ENCODE data around the gene DBNDD2. TPM values are rescaled to one million over a fixed set of nuclear protein-coding genes. Genes with fewer than 3 reads are reported as not detected.

Gene DBNDD2
- total RNA-seq, 1 experiment from 2014 or later, result 69.0 TPM

- Histone ChIP-seq H2AFZ (no peak overlapping the region), H3K4me2 (peak overlapping the region; percentile 2; the same call in 1 of the 2 replicates)
- peak in 1 of 2 experiments; percentile 61 for DNase-seq
Observed at GRCh38 chr20:45359406-45360148, 48.5 kb upstream of the DBNDD2 start.

GRCh38 chr20:45361793-45362192 is 46.3 kb upstream of the DBNDD2 start:
- CTCF ChIA-PET, result interaction anchor here (0.8 to 1.5 kb wide), 2 partner anchors 18 to 57 kb away, joined by 3 to 4 read pairs; no protein-coding TSS in a partner anchor
- H3K4me3 ChIP-seq, result no peak overlapping the region
- intact Hi-C loops (cut with micrococcal nuclease; ENCODE audit: unreplicated experiment), result loop anchor here (2.0 to 5.0 kb wide), 3 partner anchors 17 to 76 kb away; no protein-coding TSS in a partner anchor
- no peak overlapping the region for H3K27ac ChIP-seq
- H3K9me3 ChIP-seq (ENCODE audit: insufficient read depth, low read depth), result no peaks in the 10 kb centered on the region
- peaks cover 41% of the 10 kb centered on the region for H3K4me1 ChIP-seq (replicated peaks; ENCODE audit: insufficient read depth)
- TF ChIP-seq EZH2 (IDR thresholded peaks at IDR 0.05; ENCODE audit: low read depth) (no peak), CTCF (conservative IDR thresholded peaks at IDR 0.05) (no peak)
- H3K79me2 ChIP-seq (ENCODE audit: low read depth), result peaks cover 27% of the 10 kb centered on the region
- H3K9me2 ChIP-seq (ENCODE audit: insufficient read depth), result no peaks in the 10 kb centered on the region
- H3K4me2 ChIP-seq, result no peak overlapping the region
- peaks cover 7% of the 10 kb centered on the region; the same call in 1 of the 2 replicates for H4K20me1 ChIP-seq (ENCODE audit: insufficient read depth)
- POLR2A ChIA-PET (ENCODE audit: unreplicated experiment), result interaction anchor here (2.3 kb wide), 1 partner anchor 14 kb away, joined by 13 read pairs; the partner anchor contains the start of gene SDC4
- no peak overlapping the region for H2AFZ ChIP-seq
- H3F3A ChIP-seq (ENCODE audit: insufficient read depth, low read depth), result peaks cover 19% of the 10 kb centered on the region
- no peak for DNase-seq
- no peaks in the 10 kb centered on the region for H3K27me3 ChIP-seq (ENCODE audit: insufficient read depth, low read depth)
- H3K36me3 ChIP-seq (ENCODE audit: low read depth), result peaks cover 12% of the 10 kb centered on the region; the same call in 1 of the 2 replicates
- no TSS peak for BruUV-seq (replicated peaks)

More at GRCh38 chr20:45359406-45360148, 48.5 kb upstream of the DBNDD2 start:
- Histone ChIP-seq H3K4me1 (replicated peaks; ENCODE audit: insufficient read depth) (peaks cover 62% of the 10 kb centered on the region), H4K20me1 (ENCODE audit: insufficient read depth) (peaks cover 7% of the 10 kb centered on the region; the same call in 1 of the 2 replicates), H3K36me3 (ENCODE audit: low read depth) (no peaks in the 10 kb centered on the region), H3K27me3 (ENCODE audit: insufficient read depth, low read depth) (no peaks in the 10 kb centered on the region), H3F3A (ENCODE audit: insufficient read depth, low read depth) (peaks cover 39% of the 10 kb centered on the region), H3K9me3 (ENCODE audit: insufficient read depth, low read depth) (no peaks in the 10 kb centered on the region), H3K79me2 (ENCODE audit: low read depth) (peaks cover 10% of the 10 kb centered on the region), H3K27ac (no peak overlapping the region), H3K4me3 (no peak overlapping the region), H3K9me2 (ENCODE audit: insufficient read depth) (no peaks in the 10 kb centered on the region)
- no TSS peak for BruUV-seq (replicated peaks)
- POLR2A ChIA-PET (ENCODE audit: unreplicated experiment), result interaction anchor here (0.7 to 1.1 kb wide), 4 partner anchors 12 to 294 kb away, joined by 3 to 11 read pairs (median 6); no protein-coding TSS in a partner anchor
- intact Hi-C loops (cut with micrococcal nuclease; ENCODE audit: unreplicated experiment), result loop anchor here (5.0 kb wide), 1 partner anchor 78 kb away; no protein-coding TSS in a partner anchor
- TF ChIP-seq CTCF (conservative IDR thresholded peaks at IDR 0.05), result no peak
- no peak for TF ChIP-seq EZH2 (IDR thresholded peaks at IDR 0.05; ENCODE audit: low read depth)
- CTCF ChIA-PET, result interaction anchor here (0.5 to 1.0 kb wide), 4 partner anchors 15 to 439 kb away, joined by 3 to 9 read pairs (median 4); no protein-coding TSS in a partner anchor

DNA sequence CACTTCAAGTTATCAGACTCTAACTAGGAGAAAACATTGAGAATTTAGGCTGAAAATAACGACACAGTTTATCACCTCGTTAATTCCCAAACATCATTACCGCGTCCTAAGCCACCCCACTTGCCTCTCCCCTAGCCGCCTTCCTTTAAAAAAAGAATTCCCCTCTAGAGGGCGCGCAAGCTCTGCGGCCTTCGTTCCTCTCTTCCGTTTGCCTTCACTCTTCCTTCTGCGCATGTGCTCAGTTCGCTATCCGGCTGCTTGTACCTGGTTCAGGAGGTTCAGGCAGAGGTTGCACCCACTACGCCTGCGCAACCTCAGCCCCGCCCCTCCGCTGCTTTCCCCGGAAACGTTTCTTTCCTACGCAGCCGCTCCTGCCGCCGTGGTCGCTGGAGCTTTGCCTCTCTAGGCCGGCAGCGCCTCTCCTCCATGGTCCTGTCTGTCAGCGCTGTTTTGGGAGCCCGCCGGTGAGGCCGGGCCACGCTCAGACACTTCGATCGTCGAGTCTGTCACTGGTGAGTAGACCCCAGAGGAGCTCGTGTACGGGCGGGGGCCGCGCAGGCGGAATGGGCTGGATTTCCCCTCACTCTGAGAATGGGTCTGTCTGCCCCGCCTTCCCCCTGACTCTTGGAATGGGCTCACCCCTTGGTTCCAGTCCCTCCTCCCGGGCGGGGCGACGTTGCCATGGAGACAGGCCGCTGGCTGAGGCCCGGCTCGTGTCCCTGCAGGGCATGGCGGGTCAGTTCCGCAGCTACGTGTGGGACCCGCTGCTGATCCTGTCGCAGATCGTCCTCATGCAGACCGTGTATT is 45.1 kb upstream of the DBNDD2 start, which contains the start of gene SYS1:
SYS1 (plus strand) TSS at position 353 of the 807 bp plus-strand sequence; CDS start at position 729, 376 bp downstream.
- Histone ChIP-seq H3K9me2 (ENCODE audit: insufficient read depth) (no peaks in the 10 kb centered on the region), H3K4me2 (peak within 1 kb of the TSS; percentile 90), H3K79me2 (ENCODE audit: low read depth) (peaks cover 27% of the 10 kb centered on the region), H2AFZ (peak within 1 kb of the TSS; percentile 82), H3K4me3 (peak within 1 kb of the TSS; percentile 83), H3K27me3 (ENCODE audit: insufficient read depth, low read depth) (no peaks in the 10 kb centered on the region), H3K36me3 (ENCODE audit: low read depth) (peaks cover 15% of the 10 kb centered on the region; the same call in 1 of the 2 replicates), H3K4me1 (replicated peaks; ENCODE audit: insufficient read depth) (peaks cover 29% of the 10 kb centered on the region), H3F3A (ENCODE audit: insufficient read depth, low read depth) (peaks cover 7% of the 10 kb centered on the region), H3K27ac (peak within 1 kb of the TSS; percentile 76), H4K20me1 (ENCODE audit: insufficient read depth) (peaks cover 7% of the 10 kb centered on the region; the same call in 1 of the 2 replicates), H3K9me3 (ENCODE audit: insufficient read depth, low read depth) (no peaks in the 10 kb centered on the region)
- ChIA-PET CTCF (interaction anchor here (0.5 to 1.9 kb wide), 12 partner anchors 11 to 579 kb away, joined by 3 to 18 read pairs (median 4); no protein-coding TSS in a partner anchor), POLR2A (ENCODE audit: unreplicated experiment) (interaction anchor here (0.5 to 2.3 kb wide), 15 partner anchors 15 to 1043 kb away, joined by 3 to 13 read pairs (median 4); partner anchors contain the start of genes ELMO2 and SDC4)
- peak; percentile 92 for TF ChIP-seq CTCF (conservative IDR thresholded peaks at IDR 0.05)
- TF ChIP-seq EZH2 (IDR thresholded peaks at IDR 0.05; ENCODE audit: low read depth), result no peak
- no TSS peak for BruUV-seq (replicated peaks)
- DNase-seq, result peak; percentile 97 to 99
- intact Hi-C loops (cut with micrococcal nuclease; ENCODE audit: unreplicated experiment), result loop anchor here (1.0 to 5.0 kb wide), 6 partner anchors 18 to 408 kb away; no protein-coding TSS in a partner anchor
